ENCODE measurements around the gene LRRC28.

LRRC28 gene

DNA sequence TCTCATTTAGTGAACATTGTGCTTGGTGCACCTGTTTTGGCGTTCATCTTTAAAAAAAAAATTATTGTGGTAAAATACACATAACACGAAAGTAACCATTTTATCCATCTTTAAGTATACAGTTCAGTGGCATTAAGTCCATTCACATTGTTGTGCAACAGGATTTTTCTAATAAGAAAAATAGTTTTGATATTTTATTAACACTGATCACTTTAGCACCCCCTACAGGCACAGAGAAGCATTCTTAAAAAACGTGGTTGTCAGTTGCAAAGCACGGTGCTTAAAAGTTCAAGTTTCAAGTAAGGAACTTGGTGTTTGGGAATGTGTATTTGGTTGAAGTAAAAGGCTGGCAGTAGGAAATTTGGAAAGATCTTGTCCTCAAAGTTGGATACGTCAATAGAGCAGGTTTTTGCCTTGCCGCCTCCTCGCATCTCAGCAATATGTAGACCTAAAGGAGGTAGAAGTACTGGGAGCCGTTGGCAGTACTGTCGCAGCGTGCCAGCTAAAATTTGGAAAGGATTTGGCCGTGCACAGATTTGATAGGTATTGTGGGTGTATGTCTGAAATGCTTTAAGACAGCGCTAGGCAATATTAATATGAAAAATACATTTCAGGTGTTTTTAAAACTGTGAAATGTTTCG lies 110.4 kb downstream of the LRRC28 start:
- no peak overlapping the region for H3K27ac ChIP-seq (ENCODE audit: low read length)
- H3K36me3 ChIP-seq (ENCODE audit: control insufficient read depth, insufficient read depth, low read length), result no peaks in the 10 kb centered on the region
- H3K9me3 ChIP-seq (ENCODE audit: control insufficient read depth, insufficient read depth, low read length), result no peaks in the 10 kb centered on the region
- DNase-seq (ENCODE audit: low read depth, low spot score), result no peak
- no peaks in the 10 kb centered on the region; the same call in 1 of the 2 replicates for H3K27me3 ChIP-seq (ENCODE audit: control insufficient read depth, insufficient read depth, low read length)
- WGBS (ENCODE audit: insufficient coverage, insufficient read length), result 100% methylated on average over 1 of the region's 13 CpGs
- 0 out of 2 replicates have a peak, but pooled peaks cover 1% of the 10 kb centered on the region for H3K4me1 ChIP-seq (ENCODE audit: control insufficient read depth, insufficient read depth, low read length)
- no peak overlapping the region for H3K4me3 ChIP-seq (ENCODE audit: low read length)

GRCh38 chr15:99365242-99365641 lies 114.0 kb downstream of the LRRC28 start:
- no peak for DNase-seq (ENCODE audit: low read depth, low spot score)
- Histone ChIP-seq H3K9me3 (ENCODE audit: control insufficient read depth, insufficient read depth, low read length) (no peaks in the 10 kb centered on the region), H3K4me3 (ENCODE audit: low read length) (no peak overlapping the region), H3K27me3 (ENCODE audit: control insufficient read depth, insufficient read depth, low read length) (no peaks in the 10 kb centered on the region; the same call in 1 of the 2 replicates), H3K27ac (ENCODE audit: low read length) (no peak overlapping the region), H3K4me1 (ENCODE audit: control insufficient read depth, insufficient read depth, low read length) (0 out of 2 replicates have a peak, but pooled peaks cover 1% of the 10 kb centered on the region), H3K36me3 (ENCODE audit: control insufficient read depth, insufficient read depth, low read length) (no peaks in the 10 kb centered on the region)
- WGBS (ENCODE audit: insufficient coverage, insufficient read length), result no CpG with 5 or more reads among the region's 1 CpG

DNA sequence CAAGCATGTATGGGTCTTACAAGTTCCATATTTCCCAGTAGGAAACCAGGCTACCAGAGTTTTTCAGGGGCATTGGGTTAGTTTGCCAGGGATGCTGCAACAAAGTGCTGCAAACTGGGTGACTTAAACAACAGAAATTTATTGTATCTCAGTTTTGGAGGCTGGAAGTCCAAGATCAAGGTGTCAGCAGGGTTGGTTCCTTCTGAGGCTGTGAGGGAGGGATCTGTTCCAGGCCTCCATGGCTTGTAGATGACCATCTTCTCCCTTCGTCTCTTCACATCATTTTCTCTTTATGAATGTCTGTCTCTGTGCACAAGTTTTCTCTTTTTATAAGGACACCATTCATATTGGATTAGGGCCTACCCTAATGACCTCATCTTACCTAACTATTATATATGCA lies 114.7 kb downstream of the LRRC28 start:
- Histone ChIP-seq H3K27ac (ENCODE audit: low read length) (no peak overlapping the region), H3K9me3 (ENCODE audit: control insufficient read depth, insufficient read depth, low read length) (no peaks in the 10 kb centered on the region), H3K36me3 (ENCODE audit: control insufficient read depth, insufficient read depth, low read length) (no peaks in the 10 kb centered on the region), H3K4me1 (ENCODE audit: control insufficient read depth, insufficient read depth, low read length) (0 out of 2 replicates have a peak, but pooled peaks cover 1% of the 10 kb centered on the region), H3K4me3 (ENCODE audit: low read length) (no peak overlapping the region), H3K27me3 (ENCODE audit: control insufficient read depth, insufficient read depth, low read length) (no peaks in the 10 kb centered on the region; the same call in 1 of the 2 replicates)
- WGBS (ENCODE audit: insufficient coverage, insufficient read length), result no CpG with 5 or more reads among the region's 1 CpG
- no peak for DNase-seq (ENCODE audit: low read depth, low spot score)

DNA sequence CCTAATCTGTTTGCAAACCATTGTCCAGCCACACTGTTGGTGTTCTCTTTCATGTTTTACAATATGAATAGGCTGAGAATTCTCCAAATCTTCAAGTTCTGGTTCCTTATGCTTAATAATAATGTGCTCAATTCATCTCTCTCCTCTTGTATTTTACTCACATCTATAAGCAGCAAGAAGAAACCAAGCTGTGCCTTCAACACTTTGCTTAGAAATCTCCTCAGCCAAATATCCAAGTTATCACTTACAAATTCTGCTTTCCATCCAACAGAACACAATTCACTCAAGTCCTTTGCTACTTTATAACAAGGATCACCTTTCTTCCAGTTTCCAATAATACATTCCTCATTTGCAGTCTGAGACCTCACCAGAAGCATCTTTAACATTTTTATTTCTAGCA lies 117.5 kb downstream of the LRRC28 start:
- H3K4me1 ChIP-seq (ENCODE audit: control insufficient read depth, insufficient read depth, low read length), result 0 out of 2 replicates have a peak, but pooled peaks cover 1% of the 10 kb centered on the region
- DNase-seq (ENCODE audit: low read depth, low spot score), result no peak
- no peak overlapping the region for H3K4me3 ChIP-seq (ENCODE audit: low read length)
- no peaks in the 10 kb centered on the region for H3K36me3 ChIP-seq (ENCODE audit: control insufficient read depth, insufficient read depth, low read length)
- H3K27me3 ChIP-seq (ENCODE audit: control insufficient read depth, insufficient read depth, low read length), result no peaks in the 10 kb centered on the region
- no peaks in the 10 kb centered on the region for H3K9me3 ChIP-seq (ENCODE audit: control insufficient read depth, insufficient read depth, low read length)
- no peak overlapping the region for H3K27ac ChIP-seq (ENCODE audit: low read length)

- Histone ChIP-seq H3K9me3 (ENCODE audit: control insufficient read depth, insufficient read depth, low read length) (no peaks in the 10 kb centered on the region), H3K36me3 (ENCODE audit: control insufficient read depth, insufficient read depth, low read length) (no peaks in the 10 kb centered on the region), H3K4me1 (ENCODE audit: control insufficient read depth, insufficient read depth, low read length) (0 out of 2 replicates have a peak, but pooled peaks cover 1% of the 10 kb centered on the region), H3K27me3 (ENCODE audit: control insufficient read depth, insufficient read depth, low read length) (no peaks in the 10 kb centered on the region), H3K27ac (ENCODE audit: low read length) (no peak overlapping the region), H3K4me3 (ENCODE audit: low read length) (no peak overlapping the region)
- no CpG with 5 or more reads among the region's 5 CpGs for WGBS (ENCODE audit: insufficient coverage, insufficient read length)
- no peak for DNase-seq (ENCODE audit: low read depth, low spot score)
Measured at GRCh38 chr15:99369196-99369595, 117.9 kb downstream of the LRRC28 start.

- WGBS (ENCODE audit: insufficient coverage, insufficient read length), result no CpG with 5 or more reads among the region's 4 CpGs
- H3K36me3 ChIP-seq (ENCODE audit: control insufficient read depth, insufficient read depth, low read length), result no peaks in the 10 kb centered on the region
- 0 out of 2 replicates have a peak, but pooled peaks cover 1% of the 10 kb centered on the region for H3K4me1 ChIP-seq (ENCODE audit: control insufficient read depth, insufficient read depth, low read length)
- no peaks in the 10 kb centered on the region for H3K27me3 ChIP-seq (ENCODE audit: control insufficient read depth, insufficient read depth, low read length)
- H3K4me3 ChIP-seq (ENCODE audit: low read length), result no peak overlapping the region
- no peak overlapping the region for H3K27ac ChIP-seq (ENCODE audit: low read length)
- DNase-seq (ENCODE audit: low read depth, low spot score), result no peak
- H3K9me3 ChIP-seq (ENCODE audit: control insufficient read depth, insufficient read depth, low read length), result no peaks in the 10 kb centered on the region
Measured at GRCh38 chr15:99371180-99372103, 120.2 kb downstream of the LRRC28 start.

DNA sequence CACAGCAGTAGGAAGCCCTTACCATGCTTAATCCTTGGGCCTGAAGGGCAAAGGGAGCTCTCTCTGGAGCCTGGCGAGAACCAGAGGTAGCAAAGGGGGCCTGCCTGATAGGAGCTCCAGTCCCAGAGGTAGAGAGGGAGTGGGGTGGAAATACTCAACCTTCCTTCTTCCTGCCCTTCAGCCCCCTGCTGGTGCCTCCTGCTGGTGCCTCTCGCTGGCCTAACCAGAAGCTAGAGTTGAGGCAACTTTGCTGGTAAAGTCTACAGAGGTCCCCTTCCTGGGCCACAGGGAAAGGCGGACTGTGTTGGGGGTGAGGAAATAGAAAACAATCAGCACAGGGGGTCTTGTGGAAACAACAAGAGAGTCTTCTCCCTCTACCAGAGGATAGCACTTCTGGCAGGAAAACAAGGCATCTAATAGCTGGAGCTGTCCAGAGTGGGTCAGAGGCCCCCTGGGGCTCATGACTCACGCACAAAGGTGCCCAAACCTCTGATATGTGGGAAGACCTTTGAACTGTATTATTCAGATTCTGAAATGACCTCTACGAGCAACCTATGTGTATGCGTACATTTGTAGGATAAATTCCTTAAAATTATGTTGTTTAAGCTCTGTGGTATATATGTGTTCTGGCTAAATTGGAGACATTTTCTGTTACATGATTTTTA lies 133.9 kb downstream of the LRRC28 start:
- no peak for DNase-seq (ENCODE audit: low read depth, low spot score)
- no CpG with 5 or more reads among the region's 6 CpGs for WGBS (ENCODE audit: insufficient coverage, insufficient read length)
- Histone ChIP-seq H3K4me3 (ENCODE audit: low read length) (no peak overlapping the region), H3K36me3 (ENCODE audit: control insufficient read depth, insufficient read depth, low read length) (no peaks in the 10 kb centered on the region), H3K9me3 (ENCODE audit: control insufficient read depth, insufficient read depth, low read length) (no peaks in the 10 kb centered on the region), H3K4me1 (ENCODE audit: control insufficient read depth, insufficient read depth, low read length) (no peaks in the 10 kb centered on the region), H3K27ac (ENCODE audit: low read length) (no peak overlapping the region), H3K27me3 (ENCODE audit: control insufficient read depth, insufficient read depth, low read length) (no peaks in the 10 kb centered on the region)

DNA sequence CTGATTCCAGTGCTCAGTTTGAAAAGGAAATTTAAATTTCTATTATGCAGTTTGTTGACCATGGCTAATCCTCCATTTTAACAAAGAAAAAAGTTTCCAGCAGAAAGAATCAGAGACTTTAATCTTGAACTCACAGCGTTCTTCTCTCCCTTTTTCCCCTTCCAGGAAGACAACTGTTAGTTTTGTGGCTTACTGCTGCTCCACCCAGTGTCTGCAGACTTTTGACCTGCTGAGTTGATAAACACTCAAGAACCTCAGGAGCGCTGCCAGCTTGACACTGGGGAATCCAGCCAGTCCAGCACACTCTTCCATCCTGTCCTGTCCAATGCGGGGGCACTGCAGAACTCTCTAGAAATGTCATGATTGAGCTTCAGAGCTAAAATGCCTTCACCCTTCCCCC lies 134.6 kb downstream of the LRRC28 start:
- DNase-seq (ENCODE audit: low read depth, low spot score), result no peak
- Histone ChIP-seq H3K27me3 (ENCODE audit: control insufficient read depth, insufficient read depth, low read length) (no peaks in the 10 kb centered on the region), H3K9me3 (ENCODE audit: control insufficient read depth, insufficient read depth, low read length) (no peaks in the 10 kb centered on the region), H3K4me1 (ENCODE audit: control insufficient read depth, insufficient read depth, low read length) (no peaks in the 10 kb centered on the region), H3K4me3 (ENCODE audit: low read length) (no peak overlapping the region), H3K27ac (ENCODE audit: low read length) (no peak overlapping the region), H3K36me3 (ENCODE audit: control insufficient read depth, insufficient read depth, low read length) (no peaks in the 10 kb centered on the region)
- no CpG with 5 or more reads among the region's 3 CpGs for WGBS (ENCODE audit: insufficient coverage, insufficient read length)

DNA sequence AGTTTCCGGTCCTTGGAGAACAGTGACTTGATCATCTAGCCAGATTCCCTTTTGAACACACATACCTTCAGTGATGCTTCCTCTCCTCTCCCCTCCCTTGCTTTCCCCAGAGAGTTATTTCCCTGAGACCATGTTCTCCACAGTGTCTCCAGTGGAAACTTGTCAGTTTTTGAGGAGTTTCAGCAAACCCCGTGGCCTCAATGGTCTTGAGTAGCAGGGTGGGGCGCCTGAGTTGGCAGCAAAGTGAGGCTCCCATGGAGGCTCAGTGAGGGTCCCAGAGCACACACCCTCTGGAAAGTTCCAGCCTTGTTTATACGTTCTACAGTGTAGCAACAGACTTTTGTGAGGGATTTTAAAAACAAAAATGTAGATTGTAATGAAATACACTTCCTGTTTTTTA lies 135.1 kb downstream of the LRRC28 start:
- Histone ChIP-seq H3K27me3 (ENCODE audit: control insufficient read depth, insufficient read depth, low read length) (no peaks in the 10 kb centered on the region), H3K27ac (ENCODE audit: low read length) (no peak overlapping the region), H3K4me3 (ENCODE audit: low read length) (no peak overlapping the region), H3K9me3 (ENCODE audit: control insufficient read depth, insufficient read depth, low read length) (no peaks in the 10 kb centered on the region), H3K4me1 (ENCODE audit: control insufficient read depth, insufficient read depth, low read length) (no peaks in the 10 kb centered on the region), H3K36me3 (ENCODE audit: control insufficient read depth, insufficient read depth, low read length) (no peaks in the 10 kb centered on the region)
- no CpG with 5 or more reads among the region's 4 CpGs for WGBS (ENCODE audit: insufficient coverage, insufficient read length)
- no peak for DNase-seq (ENCODE audit: low read depth, low spot score)

DNA sequence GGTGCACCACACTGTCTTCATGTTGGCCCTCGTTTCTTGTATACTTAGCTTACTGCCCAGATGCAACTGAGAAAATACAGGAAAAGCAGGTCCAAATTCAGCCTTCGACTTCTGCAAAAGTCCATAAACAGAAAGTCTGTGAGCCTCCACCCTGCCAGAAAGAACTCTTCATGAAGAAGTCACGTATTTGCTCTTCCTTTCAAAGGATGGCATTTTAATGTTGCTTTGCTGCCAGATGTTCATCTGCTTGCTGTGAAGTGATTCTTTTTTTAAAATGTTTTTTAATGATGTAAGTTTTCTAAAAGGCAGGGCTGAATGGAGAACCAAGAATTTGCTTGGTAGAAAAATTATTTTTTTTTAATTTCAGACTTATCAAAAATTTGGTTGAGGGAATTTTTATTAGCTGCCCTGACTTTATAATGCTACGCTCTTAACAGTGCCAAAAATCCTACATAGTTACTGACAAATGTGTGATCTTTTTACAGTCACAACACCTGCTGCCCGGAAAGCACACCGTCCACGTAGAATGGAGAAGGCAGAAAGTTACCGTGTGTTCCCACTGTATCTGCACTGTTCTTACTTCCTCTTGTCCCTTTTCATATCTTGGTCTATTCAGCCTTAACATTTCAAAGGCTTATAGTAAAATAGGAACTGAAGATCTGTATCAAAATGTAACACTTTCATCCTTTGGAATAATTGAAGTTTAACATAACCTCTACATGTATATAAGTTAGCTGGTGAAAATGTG lies 136.3 kb downstream of the LRRC28 start:
- no peaks in the 10 kb centered on the region for H3K36me3 ChIP-seq (ENCODE audit: control insufficient read depth, insufficient read depth, low read length)
- H3K4me1 ChIP-seq (ENCODE audit: control insufficient read depth, insufficient read depth, low read length), result no peaks in the 10 kb centered on the region
- H3K27ac ChIP-seq (ENCODE audit: low read length), result no peak overlapping the region
- WGBS (ENCODE audit: insufficient coverage, insufficient read length), result no CpG with 5 or more reads among the region's 8 CpGs
- DNase-seq (ENCODE audit: low read depth, low spot score), result no peak
- H3K27me3 ChIP-seq (ENCODE audit: control insufficient read depth, insufficient read depth, low read length), result no peaks in the 10 kb centered on the region
- H3K9me3 ChIP-seq (ENCODE audit: control insufficient read depth, insufficient read depth, low read length), result no peaks in the 10 kb centered on the region
- H3K4me3 ChIP-seq (ENCODE audit: low read length), result no peak overlapping the region

Data from iPS DF 6.9 (cell line).